UCSD-AML1 (cell line): ENCODE data around the gene ARL16.

Source experiments
- DNase-seq: peaks from one replicate; lab custom pipeline; 2025; ENCODE audit not compliant: unreplicated experiment; lab: John Stamatoyannopoulos, UW

The ARL16 gene

DNA sequence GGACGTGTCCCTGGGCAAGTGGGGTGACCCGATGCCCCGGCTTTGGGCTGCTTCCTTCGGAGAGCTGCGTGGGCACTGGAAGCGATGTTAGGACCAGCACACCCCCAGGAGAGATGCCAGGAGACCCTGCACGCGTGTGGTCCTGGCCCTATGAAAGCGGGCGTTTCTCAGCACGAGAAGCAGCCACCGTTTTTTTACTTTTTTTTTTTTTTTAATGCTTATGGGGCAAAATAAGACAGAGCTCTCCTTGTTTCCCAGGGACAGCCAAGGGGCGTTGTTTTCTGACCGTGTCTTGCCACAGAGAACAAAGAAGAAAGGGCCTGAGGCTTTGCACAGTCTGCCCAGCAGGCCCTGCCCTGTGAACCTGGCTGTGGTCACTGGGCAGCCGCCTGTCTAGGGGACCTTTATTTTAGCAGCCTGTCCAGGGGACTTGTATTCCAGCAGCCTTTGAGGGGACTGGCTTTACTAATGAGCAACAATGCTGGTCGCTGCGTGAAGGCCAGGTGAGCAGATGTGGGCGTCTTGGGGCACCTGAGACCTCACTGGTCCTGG, 29.5 kb upstream of the ARL16 start:
- DNase-seq = no peak

DNA sequence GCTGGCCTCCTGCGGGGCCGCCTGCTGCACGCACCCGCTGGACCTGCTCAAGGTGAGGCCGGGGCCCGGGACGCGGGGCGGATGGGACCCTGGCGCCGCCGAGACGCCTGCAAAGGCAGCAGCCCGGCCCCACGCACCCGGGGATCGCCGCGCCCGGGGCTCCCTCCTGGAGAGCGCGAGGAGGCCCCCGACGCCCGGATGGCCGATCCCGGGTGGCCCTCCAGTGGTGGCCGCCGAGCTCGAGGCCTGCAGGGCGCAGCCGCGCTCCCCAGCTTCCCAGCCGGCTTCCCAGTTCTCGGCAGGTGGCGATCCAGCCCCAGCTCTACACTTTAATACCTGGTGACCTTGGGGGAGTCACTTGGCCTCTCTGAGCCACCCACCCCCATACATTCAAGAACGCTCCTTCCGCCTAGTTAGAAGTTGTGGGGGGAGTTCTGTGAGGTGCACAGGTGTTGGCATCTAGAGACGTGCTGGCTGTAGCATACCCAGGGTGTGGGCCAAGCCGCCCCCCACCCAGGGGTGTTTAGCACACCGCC, 28.9 kb upstream of the ARL16 start:
- DNase-seq = peak; percentile 44

DNA sequence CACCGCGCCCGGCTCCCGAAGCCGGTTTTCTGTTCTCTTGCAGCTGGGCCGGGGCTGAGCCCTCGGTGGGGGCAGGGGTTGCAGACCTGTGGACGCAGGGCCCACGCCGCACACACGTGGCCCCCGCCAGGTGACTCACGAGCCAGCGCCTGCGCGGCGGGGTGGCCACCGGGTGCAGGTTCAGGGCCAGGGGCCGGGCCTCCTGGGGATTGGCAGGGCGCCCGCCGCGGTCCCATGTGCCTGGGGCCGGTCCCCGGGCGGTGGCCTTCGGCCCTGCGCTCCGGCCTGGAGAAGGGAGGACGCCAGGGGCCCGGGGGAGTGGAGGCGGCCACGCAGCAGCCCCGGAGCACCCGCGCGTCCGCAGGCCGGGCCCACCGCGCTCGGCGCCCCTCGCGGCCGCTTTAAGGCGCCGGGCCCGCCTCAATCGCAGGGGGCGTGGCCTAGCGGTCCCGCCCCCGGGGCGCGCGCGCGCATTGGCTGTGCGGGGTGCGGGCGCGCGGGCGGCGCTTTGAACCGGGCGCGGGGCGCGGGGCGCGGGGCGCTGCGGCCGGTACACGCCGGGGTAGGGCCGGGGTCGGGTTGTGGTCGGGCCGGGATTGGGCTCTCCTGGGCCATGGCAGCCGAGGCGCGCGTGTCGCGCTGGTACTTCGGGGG, 28.3 kb upstream of the ARL16 start, which contains the start of gene SLC25A10:
TSS of gene SLC25A10 (plus strand) at position 471 of the 654 bp plus-strand sequence. CDS start at position 614, 143 bp downstream.
- DNase-seq = peak; percentile 82

DNA sequence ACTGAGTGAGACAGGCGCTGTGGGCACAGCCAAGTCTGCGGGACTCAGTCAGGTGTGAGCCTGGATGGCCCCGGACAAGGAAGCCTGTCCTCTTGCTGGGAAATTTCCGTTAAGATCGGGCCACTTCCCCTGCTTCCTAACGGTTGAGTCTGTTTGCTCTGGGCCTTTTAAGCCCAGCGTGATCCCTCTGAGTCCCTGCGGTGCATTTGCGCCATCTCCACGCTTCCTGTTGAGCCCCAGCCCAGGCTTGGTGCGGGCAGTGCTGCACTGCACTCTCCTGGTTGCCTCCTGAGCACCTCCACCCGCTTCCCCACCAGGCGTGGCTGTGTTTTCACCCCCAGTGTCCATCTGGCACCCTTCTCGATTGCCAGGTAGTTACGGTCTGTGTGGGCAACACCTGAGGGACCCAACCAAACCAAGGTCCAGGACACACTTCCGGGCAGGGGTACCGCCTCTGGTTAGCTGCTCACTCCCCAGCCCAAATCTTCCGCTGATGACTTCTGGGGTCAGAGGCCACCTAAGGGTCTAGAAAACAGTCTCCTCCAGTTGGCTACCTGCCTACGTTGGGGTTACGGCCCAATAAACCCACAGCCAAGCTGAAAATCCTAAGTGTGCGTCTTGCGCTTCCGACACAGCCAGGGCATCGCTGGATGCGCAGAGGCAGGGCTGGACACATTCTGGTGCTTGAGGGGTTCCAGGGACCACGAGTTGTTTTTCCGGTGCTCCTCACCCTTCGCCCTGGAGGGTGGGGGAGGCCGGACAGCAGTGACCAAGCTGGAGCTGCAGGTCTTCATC, 27.1 kb upstream of the ARL16 start:
- DNase-seq = peak; percentile 46

DNA sequence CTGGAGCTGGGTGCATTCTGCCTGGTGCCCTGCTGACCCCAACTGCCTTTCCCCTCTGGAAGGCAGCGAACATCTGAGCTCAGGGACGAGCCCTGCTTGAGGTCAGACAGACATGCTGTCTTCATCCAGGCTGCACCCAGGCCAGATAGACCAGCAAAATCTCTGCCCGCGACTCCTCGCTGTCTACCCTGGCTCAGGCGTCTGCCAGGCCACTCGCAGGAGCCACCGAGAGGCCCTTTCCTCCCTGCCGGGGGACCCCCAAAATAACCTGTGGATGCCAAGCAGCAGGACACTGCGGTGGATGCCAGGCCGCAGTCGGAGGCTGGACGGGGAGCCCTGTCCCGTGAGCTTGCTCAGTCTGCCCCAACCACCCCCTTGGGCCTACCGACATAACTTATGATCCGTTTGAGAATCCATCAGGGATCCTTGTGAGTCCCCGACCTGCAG, 25.2 kb upstream of the ARL16 start:
- DNase-seq = no peak

DNA sequence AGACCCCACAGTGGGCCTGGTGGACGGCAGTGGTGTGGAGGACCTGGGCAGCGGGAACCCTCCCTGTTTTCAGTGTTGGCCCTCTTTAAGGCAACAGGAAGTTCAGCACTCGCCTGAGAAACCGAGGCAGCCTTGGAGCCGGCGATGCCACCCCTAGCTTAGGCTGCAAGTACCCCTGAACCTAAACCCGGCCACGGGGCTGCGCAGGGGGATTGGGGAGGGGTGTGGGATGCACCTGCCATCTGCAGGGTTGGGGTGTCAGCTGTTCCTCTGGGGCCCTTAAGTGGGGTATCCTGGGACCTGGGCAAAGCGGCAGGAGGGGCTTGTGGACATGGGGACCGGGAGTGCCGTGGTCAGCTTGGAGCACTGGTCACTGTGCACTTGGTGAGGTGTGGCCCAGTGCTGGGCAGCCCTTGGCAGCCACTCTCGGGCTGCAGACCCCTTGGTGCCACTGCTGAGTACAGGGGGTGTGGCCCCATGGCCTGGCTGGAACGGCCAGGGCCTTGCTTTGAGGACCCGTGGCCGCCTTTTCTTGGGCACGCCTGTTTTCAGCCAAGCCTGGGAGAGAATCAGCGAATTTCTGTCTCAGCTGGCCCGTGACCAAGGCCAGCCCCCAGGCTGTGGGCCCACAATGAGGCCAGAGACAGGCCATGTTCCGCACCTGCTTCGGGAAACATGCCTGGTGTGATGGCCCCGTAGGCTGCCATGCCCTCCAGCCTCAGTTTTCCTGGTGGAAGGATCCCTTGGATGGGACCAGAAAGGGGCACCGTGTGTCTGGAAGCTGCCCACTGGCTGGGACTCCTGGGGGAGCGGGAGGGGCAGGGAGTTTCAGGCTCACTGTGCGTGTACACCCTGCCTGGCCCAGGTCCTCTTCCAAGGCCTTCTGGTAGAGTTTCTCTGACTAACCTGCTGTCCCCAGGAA, 24.4 kb upstream of the ARL16 start:
- DNase-seq = no peak

DNA sequence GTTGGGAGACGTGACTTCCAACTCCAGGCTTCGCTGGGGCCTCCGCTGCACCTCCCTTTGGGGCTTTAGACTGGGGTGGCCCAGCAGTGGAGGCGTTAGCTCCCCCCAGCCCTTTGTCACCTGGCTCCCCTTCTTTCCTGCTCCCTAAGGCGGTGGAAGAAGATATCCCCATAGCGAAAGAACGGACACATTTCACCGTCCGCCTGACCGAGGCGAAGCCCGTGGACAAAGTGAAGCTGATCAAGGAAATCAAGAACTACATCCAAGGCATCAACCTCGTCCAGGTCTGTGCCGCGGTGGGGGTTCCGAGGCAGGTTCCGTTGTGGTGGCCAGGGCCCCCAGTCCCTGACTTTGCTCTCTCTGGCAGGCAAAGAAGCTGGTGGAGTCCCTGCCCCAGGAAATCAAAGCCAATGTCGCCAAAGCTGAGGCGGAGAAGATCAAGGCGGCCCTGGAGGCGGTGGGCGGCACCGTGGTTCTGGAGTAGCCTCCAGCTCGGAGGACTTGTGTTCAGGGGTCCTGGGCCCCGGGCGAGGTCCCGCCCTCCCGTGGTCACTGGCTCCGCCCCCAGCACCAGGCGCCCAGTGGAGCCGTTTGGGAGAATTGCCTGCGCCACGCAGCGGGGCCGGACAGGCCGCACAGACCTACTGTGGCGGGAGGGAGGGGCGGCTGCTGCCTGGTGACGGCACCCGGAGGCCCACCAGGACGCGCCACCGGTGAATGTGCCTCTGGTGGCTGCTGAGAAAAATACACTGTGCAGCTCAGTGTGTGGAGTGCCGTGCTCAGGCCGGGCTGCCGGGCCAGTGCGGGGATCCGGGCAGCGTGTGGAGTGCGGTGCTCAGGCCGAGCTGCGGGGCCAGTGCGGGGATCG, 23.4 kb upstream of the ARL16 start:
- no peak for DNase-seq

DNA sequence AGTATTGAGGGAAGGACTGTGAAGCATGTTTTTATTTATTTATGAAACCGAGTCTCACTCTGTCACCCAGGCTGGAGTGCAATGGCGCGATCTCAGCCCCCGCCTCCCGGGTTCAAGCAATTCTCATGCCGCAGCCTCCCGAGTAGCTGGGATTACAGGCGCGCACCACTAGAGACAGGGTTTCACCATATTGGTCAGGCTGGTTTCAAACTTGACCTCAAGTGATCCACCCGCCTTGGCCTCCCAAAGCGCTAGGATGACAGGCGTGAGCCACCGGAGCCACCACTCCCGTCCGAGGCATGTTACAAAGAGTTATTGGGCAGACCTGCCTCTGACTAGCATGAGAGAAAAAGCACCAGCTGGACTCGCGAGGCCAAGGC, 22.6 kb upstream of the ARL16 start:
- DNase-seq = no peak

DNA sequence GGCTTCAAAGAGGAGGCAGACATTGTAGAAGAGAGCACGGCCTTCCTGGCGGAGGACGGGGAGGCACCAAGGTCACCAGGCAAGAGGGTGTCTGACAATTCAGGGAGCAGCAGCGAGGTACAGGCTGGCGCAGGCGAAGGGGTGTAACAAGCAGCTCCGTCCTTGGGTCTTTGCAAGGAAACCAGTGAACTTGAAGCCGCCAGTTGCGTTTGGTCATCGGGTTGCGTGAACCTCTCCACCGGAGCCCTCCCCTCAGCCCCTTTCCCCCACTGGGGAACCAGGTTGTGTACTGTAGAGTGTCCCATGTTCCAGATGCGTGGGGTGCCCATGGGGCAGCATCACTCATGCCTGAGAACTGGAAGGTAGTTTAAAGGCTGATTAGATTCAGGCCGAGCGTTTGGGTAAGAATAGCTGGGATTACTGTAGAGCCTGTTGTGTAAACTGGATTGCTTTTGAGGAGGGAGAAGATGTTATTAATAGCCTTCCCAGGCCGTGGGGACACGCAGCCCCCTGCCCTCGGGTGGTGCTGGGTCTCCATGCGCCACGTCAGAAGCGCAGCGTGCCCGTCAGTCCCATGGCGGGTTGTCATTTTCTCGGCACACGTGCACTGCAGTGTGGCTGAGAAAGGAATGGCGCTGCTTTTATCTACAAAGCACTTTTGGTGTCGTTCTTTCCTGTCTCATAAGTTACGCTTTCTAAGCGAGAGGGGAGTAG, 22.1 kb upstream of the ARL16 start:
- no peak for DNase-seq

DNA sequence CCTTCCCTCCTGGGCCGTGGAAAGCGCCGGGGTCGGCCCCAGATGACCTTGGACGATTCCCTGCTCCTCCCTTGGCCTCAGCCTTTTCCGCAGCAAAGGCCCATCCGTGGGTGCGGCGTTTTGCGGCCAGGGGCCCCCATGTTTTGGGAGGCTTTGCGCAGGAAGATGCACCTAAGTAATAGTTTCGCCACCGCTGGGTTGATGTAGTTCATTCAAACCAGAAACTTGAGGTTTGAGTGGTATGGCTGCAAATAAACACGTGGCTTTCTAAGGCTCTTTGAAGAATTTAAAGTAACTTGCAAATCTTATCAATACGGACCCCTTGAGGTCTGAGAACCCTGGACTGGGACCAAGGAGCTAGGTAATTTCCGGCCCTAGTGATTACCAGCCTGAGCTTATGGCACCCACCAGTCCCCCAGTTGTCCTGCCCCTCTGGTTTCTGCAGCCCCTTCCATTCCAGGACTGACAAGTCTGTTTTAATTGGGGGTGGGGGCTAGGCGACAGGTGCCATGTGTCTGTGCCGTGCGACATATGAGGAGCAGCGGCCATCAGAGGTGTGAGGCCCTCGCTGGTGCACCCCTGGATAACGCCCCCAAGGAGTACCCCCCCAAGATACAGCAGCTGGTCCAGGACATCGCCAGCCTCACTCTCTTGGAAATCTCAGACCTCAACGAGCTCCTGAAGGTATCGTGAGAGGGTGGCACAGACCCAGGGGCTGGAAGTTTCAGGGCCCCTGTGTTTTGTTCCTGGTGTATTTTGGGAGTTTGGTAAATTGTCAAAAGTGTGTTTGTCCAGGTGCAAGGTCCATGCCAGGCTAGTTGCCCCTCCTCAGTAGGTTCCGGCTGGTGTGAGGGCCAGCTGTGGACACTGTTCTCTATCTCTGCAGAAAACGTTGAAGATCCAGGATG, 20.4 kb upstream of the ARL16 start:
- DNase-seq = no peak

DNA sequence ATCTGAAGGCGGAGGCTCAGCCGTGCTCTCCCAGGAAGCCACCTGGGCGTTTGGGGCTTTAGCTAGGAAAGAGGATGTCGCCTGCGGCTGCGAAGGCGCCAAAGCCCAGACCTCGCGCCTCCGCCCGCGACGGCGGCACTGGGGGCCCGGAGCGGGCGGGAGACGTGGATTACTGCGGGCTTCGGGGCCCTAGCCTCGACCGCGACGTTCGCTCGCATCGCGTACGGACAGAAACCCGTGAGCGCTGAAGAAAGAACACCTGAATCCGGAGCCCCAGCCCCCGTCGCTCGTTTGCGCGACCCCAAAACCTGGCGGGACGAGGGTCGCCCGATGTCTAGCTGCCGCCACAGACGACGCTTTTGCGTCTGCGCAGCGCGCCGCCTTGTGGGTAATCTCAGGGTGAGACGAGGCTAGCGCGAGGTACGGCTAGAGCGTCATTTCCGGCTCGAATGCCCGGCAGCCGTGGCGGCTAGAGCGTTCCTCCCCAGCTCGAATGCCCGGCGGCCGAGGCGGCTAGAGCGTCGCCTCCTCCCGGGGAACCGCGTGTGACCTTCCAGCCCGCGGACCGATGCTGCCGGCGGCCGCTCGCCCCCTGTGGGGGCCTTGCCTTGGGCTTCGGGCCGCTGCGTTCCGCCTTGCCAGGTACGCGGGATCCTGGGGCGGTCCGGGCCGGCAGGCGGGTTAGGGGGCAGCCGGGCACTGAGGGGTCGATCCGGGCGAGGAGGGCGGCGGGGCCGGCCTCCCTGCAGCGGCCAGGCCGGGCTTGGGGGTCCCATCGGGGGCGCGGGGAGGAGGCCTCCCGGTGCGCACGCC, 19.5 kb upstream of the ARL16 start, which contains the start of gene MRPL12:
TSS of gene MRPL12 (plus strand) at position 434 of the 813 bp plus-strand sequence. CDS start at position 569, 135 bp downstream.
- peak; percentile 92 for DNase-seq

DNA sequence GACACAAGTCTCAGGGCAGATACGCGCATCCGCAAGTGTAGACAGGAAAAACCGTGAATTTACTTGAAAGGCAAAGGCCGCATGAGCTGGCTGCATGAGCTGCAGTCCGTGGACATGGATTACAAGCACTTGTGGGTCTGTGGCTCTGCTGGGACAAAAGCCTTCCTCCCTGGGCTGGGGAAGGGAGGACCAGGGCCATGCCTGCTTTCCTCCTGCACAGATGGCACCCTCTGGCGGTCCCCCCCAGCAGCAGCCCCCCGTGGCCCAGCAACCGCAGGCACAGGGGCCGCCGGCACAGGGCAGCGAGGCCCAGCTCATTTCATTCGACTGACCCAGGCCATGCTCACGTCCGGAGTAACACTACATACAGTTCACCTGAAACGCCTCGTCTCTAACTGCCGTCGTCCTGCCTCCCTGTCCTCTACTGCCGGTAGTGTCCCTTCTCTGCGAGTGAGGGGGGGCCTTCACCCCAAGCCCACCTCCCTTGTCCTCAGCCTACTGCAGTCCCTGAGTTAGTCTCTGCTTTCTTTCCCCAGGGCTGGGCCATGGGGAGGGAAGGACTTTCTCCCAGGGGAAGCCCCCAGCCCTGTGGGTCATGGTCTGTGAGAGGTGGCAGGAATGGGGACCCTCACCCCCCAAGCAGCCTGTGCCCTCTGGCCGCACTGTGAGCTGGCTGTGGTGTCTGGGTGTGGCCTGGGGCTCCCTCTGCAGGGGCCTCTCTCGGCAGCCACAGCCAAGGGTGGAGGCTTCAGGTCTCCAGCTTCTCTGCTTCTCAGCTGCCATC, 17.9 kb upstream of the ARL16 start:
- no peak for DNase-seq

DNA sequence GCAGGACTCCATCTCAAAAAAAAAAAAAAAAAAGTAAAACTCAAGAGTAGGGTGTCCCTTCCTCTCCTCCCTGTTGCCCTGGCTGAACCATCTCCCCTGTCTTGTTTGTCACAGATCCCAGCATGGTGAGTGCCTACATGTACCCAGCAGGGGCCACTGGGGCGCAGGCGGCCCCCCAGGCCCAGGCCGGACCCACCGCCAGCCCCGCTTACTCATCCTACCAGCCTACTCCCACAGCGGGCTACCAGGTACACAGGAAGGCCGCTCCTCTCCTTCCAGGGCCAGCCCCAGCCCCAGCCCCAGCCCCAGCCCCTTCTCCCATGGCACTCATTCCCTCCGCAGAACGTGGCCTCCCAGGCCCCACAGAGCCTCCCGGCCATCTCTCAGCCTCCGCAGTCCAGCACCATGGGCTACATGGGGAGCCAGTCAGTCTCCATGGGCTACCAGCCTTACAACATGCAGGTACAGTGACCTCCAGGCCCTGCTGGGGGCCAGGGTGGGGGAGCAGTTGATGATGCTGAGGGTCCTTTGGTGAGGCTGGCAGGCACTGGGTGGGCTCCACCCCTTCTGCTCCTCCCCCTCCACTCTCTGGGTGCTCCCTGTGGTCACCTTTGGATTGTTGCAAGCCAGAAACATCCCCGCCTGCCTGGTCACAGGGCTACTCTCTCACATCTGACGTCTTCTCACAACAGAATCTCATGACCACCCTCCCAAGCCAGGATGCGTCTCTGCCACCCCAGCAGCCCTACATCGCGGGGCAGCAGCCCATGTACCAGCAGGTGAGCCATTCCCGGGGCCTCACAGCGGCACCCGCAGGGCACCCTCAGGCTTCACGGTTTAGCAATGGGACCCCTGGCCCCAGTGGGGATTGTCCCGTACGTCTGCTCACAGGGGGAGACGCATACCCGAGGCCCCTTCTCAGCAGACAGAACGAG, 17.0 kb upstream of the ARL16 start:
- no peak for DNase-seq

DNA sequence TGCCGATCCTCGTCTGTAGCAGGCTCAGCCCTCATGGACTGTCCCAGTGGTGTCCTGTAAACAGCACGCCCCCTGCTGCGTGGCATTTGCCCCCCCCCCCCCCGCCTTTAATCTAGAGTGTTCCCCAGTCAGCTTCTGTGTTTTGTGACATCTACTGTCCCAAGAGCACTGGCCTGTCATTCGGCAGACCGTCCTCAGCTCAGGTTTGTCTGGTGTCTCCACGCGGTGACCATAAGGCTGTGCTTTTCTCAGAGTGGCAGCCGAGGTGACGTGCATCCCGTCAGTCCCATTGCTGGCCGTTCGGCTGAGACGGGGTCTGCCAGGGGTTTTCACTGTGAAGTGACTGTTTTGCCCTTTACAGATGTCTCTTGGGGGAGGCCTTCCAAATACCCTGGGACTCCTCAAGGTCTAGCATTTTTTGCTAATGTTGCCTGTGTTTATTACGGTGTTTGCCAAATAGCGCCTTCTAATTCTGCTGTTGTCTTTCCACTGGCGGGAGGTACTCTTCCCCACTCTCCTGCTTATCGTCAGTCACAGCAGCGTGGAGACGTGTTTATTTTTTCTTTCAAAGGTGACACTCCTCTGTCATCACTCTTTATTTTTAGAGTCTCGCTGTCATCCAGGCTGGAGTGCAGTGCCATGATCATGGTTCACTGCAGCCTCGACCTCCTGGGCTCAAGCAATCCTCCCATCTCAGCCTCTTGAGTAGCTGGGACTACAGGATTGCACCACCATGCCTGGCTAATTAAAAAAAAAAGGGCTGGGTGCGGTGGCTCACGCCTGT, 13.9 kb upstream of the ARL16 start:
- no peak for DNase-seq
